Endothelial cell (in vitro differentiated cells): ENCODE results near the gene SKAP1. TPM values are rescaled to one million over a fixed set of nuclear protein-coding genes. Genes with fewer than 3 reads are reported as not detected.

Source experiments
- DNase-seq: peaks from one replicate; pipeline ENCODE4 v3.0.0; 2021; ENCODE audit warnings: low spot score
- H3K27ac Mint-ChIP-seq: one replicate; pipeline ENCODE4 v1.8.0; 2021; ENCODE audit warnings: mixed read lengths, inconsistent platforms; ENCODE audit not compliant: unreplicated experiment
- H3K27me3 Mint-ChIP-seq: one replicate; pipeline ENCODE4 v1.8.0; 2021; ENCODE audit warnings: mild to moderate bottlenecking, moderate library complexity, mixed read lengths, inconsistent platforms; ENCODE audit not compliant: unreplicated experiment
- H3K36me3 Mint-ChIP-seq: one replicate; pipeline ENCODE4 v1.8.0; 2021; ENCODE audit warnings: mild to moderate bottlenecking, low read depth, mixed read lengths, inconsistent platforms; ENCODE audit not compliant: unreplicated experiment
- H3K4me1 Mint-ChIP-seq: one replicate; pipeline ENCODE4 v1.8.0; 2021; ENCODE audit warnings: mild to moderate bottlenecking, mixed read lengths, inconsistent platforms; ENCODE audit not compliant: unreplicated experiment
- H3K4me3 Mint-ChIP-seq: one replicate; pipeline ENCODE4 v1.8.0; 2021; ENCODE audit warnings: mild to moderate bottlenecking, mixed read lengths, inconsistent platforms; ENCODE audit not compliant: unreplicated experiment
- H3K9me3 Mint-ChIP-seq: one replicate; pipeline ENCODE4 v1.8.0; 2021; ENCODE audit warnings: mixed read lengths, inconsistent platforms; ENCODE audit not compliant: unreplicated experiment
- CTCF ChIP-seq: fragments of 200-600 bp; sonication (generic); IDR thresholded peaks from one replicate; pipeline ENCODE4 v1.5.0; 2021; ENCODE audit warnings: antibody characterized with exemption; ENCODE audit not compliant: unreplicated experiment
- total RNA-seq: library from RNA; stranded (reverse); fragmentation: NEBNext Ultra II Directional; extraction: Animal tissue kit (Norgen Biotek cat#: 25700); gene quantifications from one replicate; pipeline ENCODE4 v1.2.1, GENCODE V29; 2021; ENCODE audit not compliant: unreplicated experiment

SKAP1 gene
- total RNA-seq, 1 donor from 2014 or later = 2.1 TPM

GRCh38 chr17:48234922-48235321 is 195.1 kb downstream of the SKAP1 start:
- TF ChIP-seq CTCF = no peak
- Mint-ChIP-seq H3K4me3 (no peak overlapping the region), H3K36me3 (no peaks in the 10 kb centered on the region), H3K27ac (no peak overlapping the region), H3K9me3 (no peaks in the 10 kb centered on the region), H3K27me3 (no peaks in the 10 kb centered on the region), H3K4me1 (peaks cover 22% of the 10 kb centered on the region)
- no peak for DNase-seq

- no peaks in the 10 kb centered on the region for H3K27me3 Mint-ChIP-seq
Observed at GRCh38 chr17:48231995-48232959, 197.7 kb downstream of the SKAP1 start.

GRCh38 chr17:48229936-48230335 is 200.1 kb downstream of the SKAP1 start:
- H3K27me3 Mint-ChIP-seq = no peaks in the 10 kb centered on the region

More at GRCh38 chr17:48231995-48232959, 197.7 kb downstream of the SKAP1 start:
- Mint-ChIP-seq H3K4me3 (no peak overlapping the region), H3K9me3 (no peaks in the 10 kb centered on the region), H3K36me3 (no peaks in the 10 kb centered on the region), H3K4me1 (peaks cover 8% of the 10 kb centered on the region), H3K27ac (no peak overlapping the region)
- no peak for TF ChIP-seq CTCF
- no peak for DNase-seq

GRCh38 chr17:48228720-48229119 is 201.3 kb downstream of the SKAP1 start:
- Mint-ChIP-seq H3K27me3 (no peaks in the 10 kb centered on the region), H3K4me1 (peaks cover 10% of the 10 kb centered on the region), H3K4me3 (no peak overlapping the region), H3K36me3 (no peaks in the 10 kb centered on the region), H3K27ac (no peak overlapping the region), H3K9me3 (no peaks in the 10 kb centered on the region)
- DNase-seq = no peak
- TF ChIP-seq CTCF = no peak

More at GRCh38 chr17:48229936-48230335, 200.1 kb downstream of the SKAP1 start:
- TF ChIP-seq CTCF = no peak
- H3K36me3 Mint-ChIP-seq = no peaks in the 10 kb centered on the region
- H3K27ac Mint-ChIP-seq = no peak overlapping the region
- H3K4me1 Mint-ChIP-seq = peaks cover 10% of the 10 kb centered on the region
- no peaks in the 10 kb centered on the region for H3K9me3 Mint-ChIP-seq
- no peak overlapping the region for H3K4me3 Mint-ChIP-seq
- DNase-seq = no peak
